GM12864 (cell line): Measurements from ENCODE around the gene STK11IP.

Experiments
- DNase-seq: peaks from one replicate; pipeline ENCODE4 v3.0.0-alpha.2; 2011; ENCODE audit warnings: low read depth
- H3K4me3 ChIP-seq: 2 replicates; pipeline ENCODE4 v1.5.1; 2011; ENCODE audit warnings: mild to moderate bottlenecking, low read depth, low read length, control low read depth
- TF ChIP-seq, protein P1 (sequence below): IDR thresholded peaks from 2 replicates; pipeline ENCODE4 v1.5.1; 2011; ENCODE audit warnings: low read depth, mild to moderate bottlenecking, moderate library complexity, low read length, control low read depth, inconsistent platforms; ENCODE audit errors: missing control alignments

STK11IP gene

DNA sequence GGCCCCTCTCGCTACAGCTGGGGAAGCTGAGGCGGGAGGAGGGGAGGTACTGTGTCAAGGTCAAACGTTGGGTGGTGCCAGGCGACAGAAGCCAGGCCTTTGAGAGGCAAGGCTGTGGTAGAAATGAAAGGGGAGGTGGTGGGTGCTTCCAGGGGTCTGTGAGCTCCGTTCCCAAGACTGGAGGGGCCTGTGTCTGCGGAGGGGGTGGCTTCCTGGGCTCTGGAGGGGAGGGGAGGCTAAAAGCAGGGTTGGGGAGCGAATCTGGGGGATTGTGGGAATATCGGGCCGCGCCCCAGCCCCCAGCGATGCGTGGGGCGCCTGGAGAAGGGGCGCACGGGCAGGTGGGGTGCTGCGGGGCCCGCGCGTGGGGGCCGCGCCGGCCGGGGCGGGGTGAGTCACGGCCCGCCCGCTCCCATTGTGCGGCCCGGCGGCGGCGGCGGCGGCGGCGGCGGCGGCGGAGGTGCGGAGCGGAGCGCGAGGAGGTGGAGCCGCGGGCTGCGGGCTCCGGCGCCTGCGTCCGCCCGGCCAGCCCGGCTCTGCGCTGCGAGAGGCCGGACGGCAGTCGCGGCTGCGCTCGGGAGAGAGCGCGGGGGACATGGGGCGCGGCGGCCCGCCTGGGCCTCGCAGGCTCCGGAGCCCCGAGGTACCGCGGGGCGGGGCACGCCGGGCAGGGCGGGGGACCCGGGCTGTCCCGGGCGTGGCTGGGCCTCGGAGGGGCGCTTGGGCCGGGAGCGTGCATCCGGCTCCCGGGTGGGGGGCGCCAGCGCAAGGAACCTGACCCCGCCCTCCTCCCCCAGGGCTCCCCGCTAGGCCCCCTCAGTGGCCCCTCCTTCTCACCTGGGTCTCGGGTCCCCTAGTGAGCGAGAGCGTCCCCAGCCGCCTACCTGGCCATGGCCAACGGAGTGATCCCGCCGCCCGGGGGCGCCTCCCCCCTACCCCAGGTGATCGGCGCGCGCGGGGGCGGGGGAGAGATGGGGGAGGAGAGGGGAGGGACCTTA, 29.7 kb downstream of the STK11IP start, which contains the start of gene SLC4A3:
Gene SLC4A3 (plus strand): TSS at position 528 of the 998 bp plus-strand sequence. CDS start 363 bp downstream, at position 891.
- TF ChIP-seq, protein P1, sequence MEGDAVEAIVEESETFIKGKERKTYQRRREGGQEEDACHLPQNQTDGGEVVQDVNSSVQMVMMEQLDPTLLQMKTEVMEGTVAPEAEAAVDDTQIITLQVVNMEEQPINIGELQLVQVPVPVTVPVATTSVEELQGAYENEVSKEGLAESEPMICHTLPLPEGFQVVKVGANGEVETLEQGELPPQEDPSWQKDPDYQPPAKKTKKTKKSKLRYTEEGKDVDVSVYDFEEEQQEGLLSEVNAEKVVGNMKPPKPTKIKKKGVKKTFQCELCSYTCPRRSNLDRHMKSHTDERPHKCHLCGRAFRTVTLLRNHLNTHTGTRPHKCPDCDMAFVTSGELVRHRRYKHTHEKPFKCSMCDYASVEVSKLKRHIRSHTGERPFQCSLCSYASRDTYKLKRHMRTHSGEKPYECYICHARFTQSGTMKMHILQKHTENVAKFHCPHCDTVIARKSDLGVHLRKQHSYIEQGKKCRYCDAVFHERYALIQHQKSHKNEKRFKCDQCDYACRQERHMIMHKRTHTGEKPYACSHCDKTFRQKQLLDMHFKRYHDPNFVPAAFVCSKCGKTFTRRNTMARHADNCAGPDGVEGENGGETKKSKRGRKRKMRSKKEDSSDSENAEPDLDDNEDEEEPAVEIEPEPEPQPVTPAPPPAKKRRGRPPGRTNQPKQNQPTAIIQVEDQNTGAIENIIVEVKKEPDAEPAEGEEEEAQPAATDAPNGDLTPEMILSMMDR = no peak
- DNase-seq = no peak
- H3K4me3 ChIP-seq = no peak within 1 kb of the TSS

DNA sequence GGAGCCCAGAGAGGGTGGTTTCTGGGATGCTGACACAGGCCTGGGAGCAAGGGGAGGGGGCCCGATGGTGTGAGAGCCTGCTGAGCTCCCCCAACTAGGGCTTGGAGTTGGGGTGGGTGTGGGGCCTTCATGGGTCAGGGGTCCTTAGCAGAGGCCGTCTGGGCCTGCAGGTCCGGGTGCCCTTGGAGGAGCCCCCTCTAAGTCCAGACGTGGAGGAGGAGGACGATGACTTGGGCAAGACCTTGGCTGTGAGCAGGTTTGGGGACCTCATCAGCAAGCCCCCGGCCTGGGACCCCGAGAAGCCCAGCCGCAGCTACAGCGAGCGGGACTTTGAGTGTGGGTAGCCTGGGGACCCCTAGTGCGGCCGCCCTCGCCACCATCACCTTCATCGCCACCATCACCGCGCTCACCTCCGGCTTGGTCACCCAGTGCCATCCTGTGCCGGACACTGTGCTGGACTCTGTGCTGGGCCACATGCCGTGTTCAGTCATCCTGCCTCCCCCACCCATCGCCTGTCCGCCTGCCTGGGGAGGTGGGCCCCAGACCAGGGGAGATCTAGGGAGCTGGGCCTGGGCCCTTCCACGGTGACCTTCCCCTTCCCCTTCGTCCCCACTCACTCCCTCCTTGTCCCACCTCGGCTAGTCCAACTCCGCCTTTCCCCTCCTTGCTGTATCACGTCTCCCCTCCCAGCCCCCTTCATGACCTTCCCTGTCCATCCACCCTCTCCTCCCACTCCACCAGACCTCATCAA, 30.8 kb downstream of the STK11IP start:
- TF ChIP-seq, protein P1 = no peak
- no peak for DNase-seq
- H3K4me3 ChIP-seq = no peak overlapping the region

DNA sequence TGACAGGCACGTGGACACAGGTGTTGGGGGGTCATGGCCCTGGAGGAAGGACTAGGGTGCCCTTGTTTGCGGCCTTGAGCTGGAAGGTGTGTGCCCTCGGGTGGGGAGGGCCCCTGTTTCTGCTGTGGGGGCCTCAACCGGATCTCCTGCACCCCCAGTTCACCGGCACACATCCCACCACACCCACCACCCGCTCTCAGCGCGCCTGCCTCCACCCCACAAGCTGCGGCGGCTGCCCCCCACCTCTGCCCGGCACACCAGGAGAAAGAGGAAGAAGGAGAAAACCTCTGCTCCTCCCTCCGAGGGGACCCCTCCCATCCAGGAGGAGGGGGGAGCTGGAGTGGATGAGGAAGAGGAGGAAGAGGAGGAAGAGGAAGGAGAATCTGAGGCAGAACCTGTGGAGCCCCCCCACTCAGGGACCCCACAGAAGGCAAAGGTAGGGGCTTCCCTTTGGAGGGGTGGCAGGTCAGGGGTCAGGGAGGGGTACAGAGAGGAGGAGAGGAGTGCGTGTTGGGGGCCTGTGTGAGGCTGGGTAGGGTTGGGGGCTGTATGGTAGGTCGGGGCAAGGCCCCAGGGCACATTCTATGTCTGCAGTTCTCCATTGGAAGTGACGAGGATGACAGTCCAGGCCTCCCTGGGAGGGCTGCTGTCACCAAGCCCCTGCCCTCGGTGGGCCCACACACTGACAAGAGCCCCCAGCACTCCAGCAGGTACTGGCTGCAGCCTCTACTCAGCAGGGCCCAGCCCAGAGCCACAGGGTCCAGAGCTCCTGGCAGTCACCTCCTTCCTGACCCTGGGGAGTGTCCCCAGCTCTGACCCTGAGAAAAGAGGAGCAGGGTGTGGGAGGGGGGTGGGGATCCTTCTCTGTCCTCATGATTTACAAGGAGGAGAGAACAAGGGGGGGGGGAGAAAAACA, 31.6 kb downstream of the STK11IP start:
- no peak overlapping the region for H3K4me3 ChIP-seq
- no peak for DNase-seq
- TF ChIP-seq, protein P1 = no peak

DNA sequence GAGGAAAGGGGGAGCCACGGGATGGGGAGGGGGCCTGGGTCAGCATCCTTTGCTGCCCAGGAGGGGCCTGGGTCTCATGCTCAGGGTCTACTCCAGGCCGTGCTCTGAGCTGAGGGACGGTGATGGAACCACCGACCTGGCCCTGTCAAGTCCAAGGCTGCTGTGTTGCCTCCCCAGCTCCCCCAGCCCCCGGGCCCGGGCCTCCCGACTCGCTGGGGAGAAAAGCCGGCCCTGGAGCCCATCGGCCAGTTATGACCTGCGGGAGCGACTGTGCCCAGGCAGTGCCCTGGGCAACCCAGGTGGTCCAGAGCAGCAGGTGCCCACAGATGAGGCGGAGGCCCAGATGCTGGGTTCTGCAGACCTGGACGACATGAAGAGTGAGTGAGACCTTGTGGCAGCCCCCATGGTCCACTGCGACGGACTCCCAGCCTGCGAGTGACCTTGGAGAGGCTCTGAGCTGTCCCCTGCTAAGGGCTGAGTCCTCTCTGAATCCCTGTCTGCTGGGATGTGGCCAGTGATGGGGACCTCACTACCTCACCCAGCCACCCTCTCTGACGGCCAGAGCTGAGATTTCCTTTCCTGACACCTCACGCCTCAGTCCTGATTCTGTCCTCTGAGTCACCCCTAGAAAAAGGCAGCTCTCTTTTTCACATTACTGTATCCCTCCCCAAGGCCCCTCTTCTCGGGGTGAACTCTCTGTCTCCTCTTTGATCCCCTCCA, 32.5 kb downstream of the STK11IP start:
- no peak for DNase-seq
- TF ChIP-seq, protein P1 = no peak
- H3K4me3 ChIP-seq = no peak overlapping the region

DNA sequence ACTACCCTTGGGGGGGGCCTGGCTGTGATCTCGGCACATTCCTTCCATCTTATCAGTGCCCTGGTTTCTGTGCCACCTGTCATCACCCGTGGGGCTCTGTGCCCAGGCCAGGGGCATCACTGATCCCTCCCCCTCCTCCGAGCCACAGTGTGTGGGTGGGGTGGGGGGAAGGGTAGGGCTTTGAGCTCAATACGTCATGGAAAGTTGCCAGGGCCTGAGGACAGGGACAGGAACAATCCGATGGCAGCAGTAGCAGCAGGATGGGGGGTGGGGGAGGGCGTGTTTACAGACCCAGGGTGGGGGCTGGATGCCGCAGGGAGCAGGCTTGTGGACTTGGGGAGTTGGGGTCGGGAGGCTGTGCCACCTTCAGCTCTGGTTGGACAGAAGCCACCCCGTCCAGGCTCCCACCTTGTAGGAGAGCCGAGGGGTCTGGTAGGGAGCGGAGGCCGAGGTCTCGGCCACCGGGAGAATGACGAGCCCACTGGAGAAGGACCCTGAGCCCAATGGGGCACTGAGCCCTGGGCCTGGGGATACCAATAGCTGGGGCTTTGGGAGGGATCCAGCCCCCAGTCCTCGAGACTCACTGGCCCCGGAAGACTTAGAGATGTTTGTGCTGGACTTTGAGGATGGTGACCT, 33.2 kb downstream of the STK11IP start:
- DNase-seq = no peak

More for the DNA sequence above, 33.2 kb downstream of the STK11IP start:
- no peak overlapping the region for H3K4me3 ChIP-seq
- TF ChIP-seq, protein P1 = no peak
